ENCODE data around the gene EPHA6.

Gene EPHA6

DNA sequence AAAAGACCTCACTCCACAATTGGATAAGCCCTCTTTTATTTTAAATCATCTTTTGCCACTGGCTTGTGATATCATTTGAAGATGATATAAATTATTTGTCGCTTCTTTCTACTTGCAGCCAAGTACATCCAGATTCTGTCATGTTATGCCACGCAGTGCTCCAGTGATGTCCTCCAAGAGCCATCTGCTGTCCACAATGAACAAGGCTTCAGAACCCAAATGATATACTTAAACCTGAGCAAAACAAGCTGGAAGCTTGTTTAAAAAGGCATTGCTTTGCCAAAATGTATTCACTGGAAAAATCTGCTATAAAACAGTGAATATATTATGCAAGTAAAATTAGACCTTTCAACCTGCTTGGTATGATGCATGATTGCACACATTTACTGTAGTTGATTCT is 891.4 kb downstream of the EPHA6 start:
- DNase-seq (ENCODE audit: low read depth), result no peak

DNA sequence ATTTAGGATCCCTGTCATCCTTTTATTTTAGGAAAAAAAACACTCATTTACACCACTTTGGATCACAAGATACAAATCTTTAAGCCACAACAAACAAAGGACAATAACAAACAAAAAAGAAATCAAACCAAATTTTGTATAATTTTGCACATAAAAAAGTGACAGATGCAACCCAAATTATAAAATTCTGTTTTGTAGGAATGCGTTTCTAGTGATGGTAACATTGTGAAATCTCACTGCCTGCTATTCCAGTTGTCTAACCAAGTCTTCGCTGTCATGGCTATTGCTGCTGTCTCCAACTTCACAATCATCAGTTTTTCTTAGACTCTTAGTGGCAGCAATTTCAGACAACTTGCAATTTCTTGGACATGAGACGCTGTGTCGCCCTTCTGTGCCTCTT is 891.8 kb downstream of the EPHA6 start:
- DNase-seq (ENCODE audit: low read depth), result no peak

- no peak for DNase-seq (ENCODE audit: low read depth)
These were observed 897.3 kb downstream of the EPHA6 start for GRCh38 chr3:97711654-97712053.

DNA sequence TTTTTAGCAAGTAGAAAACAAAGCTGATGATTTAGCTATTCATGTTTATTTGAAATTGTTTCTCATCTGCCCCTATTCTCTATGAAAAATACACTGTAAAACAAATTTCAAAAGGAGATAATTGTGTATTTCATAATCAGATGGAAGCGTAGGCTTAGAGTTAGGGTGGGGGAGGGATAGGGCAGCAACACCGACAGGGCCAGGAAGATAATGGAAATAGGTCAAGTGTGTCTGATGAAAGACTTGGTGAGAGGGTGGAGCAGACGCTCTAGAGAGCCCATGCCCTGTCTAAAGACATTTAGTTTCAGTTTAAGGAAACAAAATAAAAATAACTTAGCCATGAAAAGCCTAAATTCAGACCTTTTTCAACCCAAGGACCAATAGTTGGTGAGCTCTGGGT is 898.5 kb downstream of the EPHA6 start:
- no peak for DNase-seq (ENCODE audit: low read depth)

DNA sequence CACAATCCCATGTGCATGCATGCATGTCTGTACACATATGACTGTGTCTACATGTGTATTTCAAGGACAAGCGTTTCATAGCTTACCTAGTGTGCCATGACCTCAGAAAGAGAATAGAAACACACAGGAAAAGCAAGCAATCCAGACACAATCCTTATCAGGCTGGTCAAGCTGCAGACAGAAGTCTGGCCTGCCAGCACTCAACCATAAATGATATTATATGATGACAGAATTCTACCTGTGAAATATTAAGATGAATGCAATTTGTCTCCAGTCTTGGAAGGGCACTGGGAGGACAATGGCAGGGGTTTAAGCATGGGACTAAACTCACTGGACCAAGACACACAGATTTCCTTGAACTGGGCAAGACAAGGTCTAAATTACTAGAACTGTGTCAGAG is 899.2 kb downstream of the EPHA6 start:
- DNase-seq (ENCODE audit: low read depth), result no peak

GRCh38 chr3:97719156-97719821 is 904.9 kb downstream of the EPHA6 start:
- peak; percentile 45 for DNase-seq (ENCODE audit: low read depth)

- DNase-seq (ENCODE audit: low read depth), result no peak
These were observed 906.0 kb downstream of the EPHA6 start for GRCh38 chr3:97720417-97720816.

DNA sequence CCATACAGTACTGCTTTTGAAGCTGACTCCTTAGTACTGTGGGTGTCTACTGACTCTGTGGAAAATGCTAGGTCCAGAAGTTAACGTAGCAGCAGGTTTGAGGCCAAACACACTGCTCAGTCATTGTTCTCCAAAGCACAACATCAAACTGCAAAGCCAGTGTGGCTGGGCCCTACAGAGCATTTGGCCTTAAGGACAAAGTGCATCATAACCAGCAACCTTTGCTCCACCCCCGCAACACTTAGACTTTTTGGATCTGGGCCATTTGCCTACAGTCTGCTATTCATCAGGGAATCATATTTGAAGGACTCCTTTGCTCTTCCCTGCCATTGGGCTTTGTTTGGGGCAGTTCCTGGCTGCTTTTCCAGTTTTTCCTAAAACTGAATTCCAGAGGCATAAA is 907.1 kb downstream of the EPHA6 start:
- no peak for DNase-seq (ENCODE audit: low read depth)

DNA sequence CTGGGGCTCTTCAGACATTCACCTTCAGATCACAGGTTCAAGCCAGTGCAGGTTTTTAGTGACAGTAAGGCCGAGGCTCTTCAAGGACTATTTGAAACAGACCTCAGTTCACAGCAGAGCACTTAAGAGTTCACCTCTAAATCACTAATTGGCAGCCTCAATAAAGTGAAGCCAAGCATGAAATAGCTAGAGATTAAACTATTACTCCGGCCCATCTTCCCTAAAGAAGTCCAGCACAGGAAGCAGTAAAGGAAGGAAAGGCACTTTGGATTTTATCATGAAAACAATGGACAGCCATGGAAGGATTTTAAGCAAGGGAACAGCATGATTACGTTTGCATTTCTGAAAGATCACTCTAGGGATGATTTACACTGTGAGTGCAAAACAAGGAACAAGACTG is 922.5 kb downstream of the EPHA6 start:
- no peak for DNase-seq (ENCODE audit: low read depth)

DNA sequence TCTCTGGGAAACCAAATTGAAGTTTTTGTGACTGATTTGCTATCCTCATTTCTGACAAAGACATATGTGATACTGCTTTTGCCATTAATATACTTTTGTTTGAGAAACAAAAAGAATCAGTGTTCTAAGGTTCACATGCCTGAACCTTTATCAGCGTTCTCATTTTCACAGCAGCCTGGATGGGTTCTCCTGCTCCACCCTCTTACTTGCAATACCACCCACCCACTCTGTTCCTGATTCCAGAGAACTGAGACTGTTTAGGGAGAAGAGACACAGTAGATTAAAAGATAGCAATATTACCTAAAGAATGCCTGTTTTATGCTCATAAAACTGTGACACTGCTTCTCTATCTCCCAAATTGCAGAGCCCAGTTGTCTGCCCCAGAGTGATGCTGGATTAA is 924.4 kb downstream of the EPHA6 start:
- no peak for DNase-seq (ENCODE audit: low read depth)

DNA sequence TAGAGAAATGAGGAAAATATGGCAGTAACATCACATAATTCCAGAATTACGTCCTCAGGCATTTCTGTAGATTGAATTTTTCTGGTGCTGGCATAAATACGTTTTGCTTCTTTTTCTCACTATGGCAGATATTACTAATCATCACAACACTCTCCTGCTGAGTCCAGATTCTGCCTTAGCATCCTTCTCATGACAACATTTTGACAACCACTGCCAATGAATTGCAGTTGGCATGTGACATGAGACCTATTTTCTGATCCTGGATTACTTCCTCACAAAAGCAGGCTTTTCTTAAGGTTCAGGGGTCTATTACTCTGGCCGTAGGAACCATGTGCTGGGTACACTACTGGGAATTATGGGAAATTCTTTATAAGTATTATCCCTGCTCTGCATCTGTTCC is 927.6 kb downstream of the EPHA6 start:
- no peak for DNase-seq (ENCODE audit: low read depth)

- no peak for DNase-seq (ENCODE audit: low read depth)
These were observed 929.9 kb downstream of the EPHA6 start for GRCh38 chr3:97744289-97744688.

DNA sequence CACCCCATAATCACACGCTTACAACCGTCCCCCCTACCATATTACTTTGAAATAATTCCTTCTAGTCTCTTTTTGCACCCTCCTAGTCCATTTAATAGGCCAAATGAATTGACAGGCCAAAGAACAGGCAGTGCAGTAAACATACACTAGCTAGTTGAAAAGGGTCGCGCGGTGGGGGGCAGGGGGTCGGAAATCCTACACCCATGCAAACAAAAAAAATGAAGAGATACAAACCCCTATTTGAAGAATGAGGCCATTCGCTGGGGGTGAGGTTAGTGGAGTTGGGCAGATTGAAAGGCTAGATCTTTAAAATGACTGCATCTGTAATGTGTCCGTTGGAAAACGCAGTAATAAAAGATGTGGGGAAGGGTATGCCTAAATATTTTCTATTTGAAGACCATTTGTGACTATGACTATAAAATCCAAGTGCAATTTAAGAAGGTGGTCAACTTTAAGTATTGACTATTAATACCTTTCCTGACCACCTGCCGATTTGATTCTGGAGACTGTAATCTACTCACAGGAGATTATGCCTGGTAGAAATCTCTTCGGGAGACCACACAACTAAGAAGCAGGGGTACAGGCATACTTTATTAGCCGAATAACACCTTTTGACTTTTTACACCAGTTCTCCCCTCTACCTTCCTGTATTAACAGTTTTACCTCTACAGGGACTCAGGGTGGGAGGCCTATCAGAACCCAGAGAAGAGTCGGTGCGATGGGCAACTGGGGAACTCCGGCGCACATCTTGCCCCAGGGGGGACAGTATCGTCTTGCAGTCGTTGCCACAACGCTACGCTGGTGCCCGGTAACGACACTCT is 949.4 kb downstream of the EPHA6 start:
- DNase-seq (ENCODE audit: low read depth), result no peak

GRCh38 chr3:97764407-97765238 is 950.2 kb downstream of the EPHA6 start, which contains the start of gene ARL6:
Gene ARL6, plus strand, starts transcription at chr3:97764758. Its CDS starts 3,350 bp downstream, at chr3:97768108.
- DNase-seq (ENCODE audit: low read depth), result peak; percentile 67

DNA sequence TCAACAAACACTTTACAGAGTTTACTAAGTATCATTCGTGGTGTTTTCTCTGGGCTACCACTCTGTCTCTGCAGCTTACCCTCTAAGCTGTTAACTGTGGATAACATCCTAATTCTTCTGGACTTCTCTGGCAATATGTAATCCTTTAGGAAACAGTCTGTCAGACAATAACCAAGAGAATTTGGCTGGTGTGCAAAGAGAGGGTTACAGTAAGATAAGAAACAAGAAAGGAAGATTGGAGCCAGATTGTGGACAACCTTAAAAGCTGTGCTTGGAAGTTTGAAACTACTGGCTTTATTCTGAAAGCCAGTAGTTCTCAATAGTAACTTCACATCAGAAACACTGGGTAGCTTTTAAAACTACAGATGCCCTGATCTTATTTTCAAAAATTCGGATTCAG is 950.9 kb downstream of the EPHA6 start:
- DNase-seq (ENCODE audit: low read depth), result no peak

DNA sequence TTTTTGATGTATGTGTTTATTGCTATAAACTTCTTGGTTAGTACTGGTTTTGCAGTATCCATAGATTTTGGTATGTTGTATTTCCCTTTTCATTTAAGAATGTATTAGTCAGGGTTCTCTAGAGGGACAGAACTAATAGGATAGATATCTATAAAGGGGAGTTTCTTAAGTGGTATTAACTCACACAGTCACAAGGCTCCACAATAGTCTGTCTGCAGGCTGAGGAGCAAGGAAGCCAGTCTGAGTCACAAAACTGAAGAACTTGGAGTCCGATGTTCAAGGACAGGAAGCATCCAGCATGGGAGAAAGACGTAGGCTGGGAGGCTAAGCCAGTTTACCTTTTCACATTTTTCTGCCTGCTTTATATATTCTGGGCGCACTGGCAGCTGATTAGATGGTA is 958.5 kb downstream of the EPHA6 start:
- DNase-seq (ENCODE audit: low read depth), result no peak

DNA sequence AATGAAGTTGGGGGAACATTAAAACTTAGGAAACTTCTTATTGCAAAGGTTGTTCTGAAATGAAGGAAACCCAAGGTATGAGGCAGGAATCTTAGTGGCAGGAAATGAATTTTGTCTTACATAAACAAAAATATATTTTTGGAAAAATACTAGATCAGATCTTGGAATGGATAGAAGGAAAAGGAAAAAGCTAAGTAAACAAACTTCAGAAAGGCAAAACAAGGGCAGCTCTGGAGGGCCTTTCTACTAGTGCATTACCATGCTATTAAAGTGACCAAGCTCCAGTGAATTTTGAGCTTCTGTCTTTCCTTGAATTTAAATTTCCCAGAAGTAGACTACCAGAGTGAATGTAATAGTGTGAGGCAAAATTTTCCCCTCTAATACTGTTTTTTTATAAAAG is 963.8 kb downstream of the EPHA6 start:
- no peak for DNase-seq (ENCODE audit: low read depth)

GRCh38 chr3:97793420-97794019 is 979.1 kb downstream of the EPHA6 start:
- no peak for DNase-seq (ENCODE audit: low read depth)

DNA sequence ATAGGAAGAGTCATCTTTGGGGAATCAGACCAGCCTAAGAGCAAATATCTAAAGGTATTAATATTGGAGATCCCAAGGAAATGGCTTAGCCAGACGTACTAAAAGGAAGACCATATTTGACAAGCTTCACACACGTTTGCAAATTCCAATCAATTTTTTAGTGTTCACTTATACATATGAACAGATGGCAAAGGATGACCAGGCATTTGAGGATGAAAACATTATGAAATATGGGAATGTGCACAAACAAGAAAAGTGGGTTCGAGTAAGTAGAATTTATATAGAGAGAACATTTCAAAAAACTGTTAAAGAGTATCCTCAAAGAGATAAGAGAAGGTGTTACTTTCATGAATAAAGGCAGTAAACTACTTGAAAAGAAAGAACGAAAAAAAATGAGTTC is 981.6 kb downstream of the EPHA6 start:
- DNase-seq (ENCODE audit: low read depth), result no peak

Data from activated T-cell treated with anti-CD3 and anti-CD28 coated beads for 24 hours (primary cell).